HEK293 (cell line): Measurements from ENCODE around the gene BMF.
"Not testable (repeated sequence)": the region's sequence is repeated elsewhere in the genome, so short reads cannot be mapped to it uniquely, and the experiment has no call there.

ENCODE experiments used
- ZNF391 ChIP-seq: fragments of 450-650 bp; formaldehyde crosslinking; IDR thresholded peaks from 2 replicates; pipeline ENCODE4 v1.5.1; 2016; ENCODE audit warnings: low read depth, missing biosample characterization, missing genetic modification characterization, borderline replicate concordance
- ZNF48 ChIP-seq: fragments of 450-650 bp; formaldehyde crosslinking; IDR thresholded peaks from 2 replicates; pipeline ENCODE4 v1.5.1; 2016; ENCODE audit warnings: missing biosample characterization, missing genetic modification characterization
- ZNF521 ChIP-seq: fragments of 450-650 bp; formaldehyde crosslinking; IDR thresholded peaks from 2 replicates; pipeline ENCODE4 v1.5.1; 2017; ENCODE audit warnings: missing biosample characterization, mild to moderate bottlenecking, missing genetic modification characterization

DNA sequence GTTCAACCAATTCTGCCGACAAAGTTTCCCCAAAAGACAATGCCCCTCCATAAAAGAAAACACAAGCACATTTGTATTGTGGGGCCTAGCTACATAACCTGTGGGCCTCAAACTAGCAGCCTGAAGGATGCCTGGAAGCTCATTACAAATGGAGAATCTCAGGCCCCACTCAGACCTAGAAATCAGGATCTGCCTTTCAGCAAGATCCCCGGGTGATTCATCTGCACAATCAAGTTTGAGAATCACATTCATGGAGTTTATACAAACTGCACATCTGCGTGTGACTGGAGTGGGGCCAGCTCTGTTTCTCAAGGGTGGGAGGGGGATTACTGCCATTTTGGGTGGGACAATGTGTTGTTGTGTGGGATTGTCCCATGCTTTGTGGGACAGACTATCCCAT lies 15.7 kb upstream of the BMF start:
- not testable (repeated sequence) for TF ChIP-seq ZNF48 (tag by site-specific recombination); ZNF521 (tag by site-specific recombination); ZNF391
